Endothelial cell of umbilical vein (primary cell): ENCODE results near the gene SS18L1. TPM values are rescaled to one million over a fixed set of nuclear protein-coding genes. Genes with fewer than 3 reads are reported as not detected.
A peak's percentile ranks its signal among the peaks of the same experiment; 100 is the strongest.

Source experiments
- BruUV-seq: library from RNA; stranded (reverse); fragments of 400-500 nt; replicated peaks from 2 replicates; lab custom pipeline; 2021; lab: Mats Ljungman, UMichigan
- CTCF ChIA-PET: fragments of 300-600, 350-600 bp; sonication (Branson Sonifier 250); formaldehyde crosslinking; loops from one replicate; lab custom pipeline; 2021; ENCODE audit warnings: antibody characterized with exemption, inconsistent platforms; lab: Charles Lee
- POLR2A ChIA-PET: fragments of 300-600, 350-600 bp; sonication (Branson Sonifier 250); formaldehyde crosslinking; loops from one replicate; lab custom pipeline; 2021; ENCODE audit warnings: antibody characterized with exemption, inconsistent platforms; lab: Charles Lee
- DNase-seq: peaks from one replicate; pipeline ENCODE4 v3.0.0-alpha.2; 2011; ENCODE audit warnings: low read depth, low spot score
- FAIRE-seq: peaks from 2 replicates; lab custom pipeline; 2011; peaks lifted over from hg19 to GRCh38; lab: Jason Lieb, UNC
- H2AFZ ChIP-seq: 2 replicates; pipeline ENCODE4 v1.6.0; 2012; ENCODE audit warnings: low read depth, low read length, control low read depth, inconsistent platforms
- H3K27ac ChIP-seq: 2 replicates; pipeline ENCODE4 v1.5.1; 2011; ENCODE audit warnings: low read depth, mild to moderate bottlenecking, control low read depth, low read length, moderate library complexity; ENCODE audit not compliant: insufficient read depth
- H3K27me3 ChIP-seq, 2 experiments: 2 replicates each; pipeline versions ENCODE4 v1.6.0 to v1.6.1; 2011; ENCODE audit warnings: low read length in 2 of 2, mixed read lengths in 1 of 2; ENCODE audit not compliant: control insufficient read depth in 2 of 2, insufficient read depth in 2 of 2
- H3K36me3 ChIP-seq, 2 experiments: 2 replicates in 1 of 2; 3 replicates in 1 of 2; pipeline ENCODE4 v1.5.1; 2011; ENCODE audit warnings: low read length in 2 of 2, mild to moderate bottlenecking in 1 of 2, moderate library complexity in 1 of 2; ENCODE audit not compliant: control insufficient read depth in 2 of 2, insufficient read depth in 2 of 2; ENCODE audit errors: extremely low read depth in 1 of 2
- H3K4me1 ChIP-seq: 3 replicates; pipeline ENCODE4 v1.5.1; 2011; ENCODE audit warnings: mild to moderate bottlenecking, low read length; ENCODE audit not compliant: control insufficient read depth, insufficient read depth; ENCODE audit errors: extremely low read depth
- H3K4me2 ChIP-seq: 2 replicates; pipeline ENCODE4 v1.6.1; 2011; ENCODE audit warnings: low read length, control low read depth, mixed read lengths; ENCODE audit not compliant: insufficient read depth
- H3K4me3 ChIP-seq, 3 experiments: fragments of 200-600 bp in 1 of 3; sonication (generic), shearing (Covaris generic) in 1 of 3; replicated peaks in 1 of 3; 2 replicates each; pipeline ENCODE4 v1.5.1; 2011 to 2016; ENCODE audit warnings: control low read depth in 3 of 3, low read length in 3 of 3, mild to moderate bottlenecking in 2 of 3, inconsistent platforms in 1 of 3, low read depth in 1 of 3, moderate library complexity in 1 of 3; ENCODE audit not compliant: insufficient read depth in 1 of 3
- H3K79me2 ChIP-seq: 2 replicates; pipeline ENCODE4 v1.6.0; 2012; ENCODE audit warnings: low read length, inconsistent platforms; ENCODE audit not compliant: control insufficient read depth, insufficient read depth
- H3K9ac ChIP-seq: replicated peaks from 2 replicates; pipeline ENCODE3; 2011; ENCODE audit warnings: low read length, control low read depth; ENCODE audit not compliant: insufficient read depth; ENCODE audit errors: extremely low read depth
- H3K9me1 ChIP-seq: replicated peaks from 3 replicates; pipeline ENCODE4 v1.6.0; 2011; ENCODE audit warnings: mild to moderate bottlenecking, low read length; ENCODE audit not compliant: control insufficient read depth, insufficient read depth; ENCODE audit errors: extremely low read depth
- H3K9me3 ChIP-seq: replicated peaks from 2 replicates; pipeline ENCODE4 v1.5.1; 2012; ENCODE audit warnings: low read length, inconsistent platforms; ENCODE audit not compliant: control insufficient read depth, insufficient read depth
- H4K20me1 ChIP-seq: replicated peaks from 2 replicates; pipeline ENCODE3; 2011; ENCODE audit warnings: mild to moderate bottlenecking, low read length; ENCODE audit not compliant: control insufficient read depth, insufficient read depth; ENCODE audit errors: extremely low read depth
- EZH2 ChIP-seq: IDR thresholded peaks from 2 replicates; pipeline ENCODE4 v1.6.1; 2012; ENCODE audit warnings: borderline replicate concordance, low read depth, mild to moderate bottlenecking, moderate library complexity, low read length, inconsistent platforms; ENCODE audit not compliant: severe bottlenecking
- FOS ChIP-seq: IDR thresholded peaks from 2 replicates; pipeline ENCODE4 v1.6.1; 2011; ENCODE audit warnings: mild to moderate bottlenecking, low read length, moderate library complexity, borderline replicate concordance; ENCODE audit not compliant: insufficient read depth
- GATA2 ChIP-seq: IDR thresholded peaks from 2 replicates; pipeline ENCODE4 v1.7.0; 2011; ENCODE audit warnings: low read depth, mild to moderate bottlenecking, moderate library complexity, mixed read lengths, low read length; ENCODE audit not compliant: insufficient read length, insufficient read depth
- JUN ChIP-seq: IDR thresholded peaks from 2 replicates; pipeline ENCODE4 v1.6.1; 2011; ENCODE audit warnings: borderline replicate concordance, low read depth; ENCODE audit not compliant: insufficient read length, insufficient read depth
- POLR2AphosphoS5 ChIP-seq: IDR thresholded peaks from 2 replicates; pipeline ENCODE4 v1.6.1; 2012; ENCODE audit warnings: low read depth, mild to moderate bottlenecking, control low read depth, low read length, moderate library complexity; ENCODE audit not compliant: insufficient read depth
- dilution Hi-C: fragments of 300-500 bp; cut with MboI; formaldehyde crosslinking; loops from one replicate; pipeline ENCODE4 v1.15.0; 2019; ENCODE audit warnings: low sequenced_read_pairs; ENCODE audit not compliant: extremely low pct_ligation_motif_present
- intact Hi-C: fragments of 100-400 bp; cut with micrococcal nuclease; formaldehyde crosslinking; loops from one replicate; pipeline ENCODE4 v1.10.0; 2022
- polyA plus RNA-seq, 4 experiments: library from polyadenylated mRNA; depleted of rRNA in 3 of 4; stranded (reverse) in 3 of 4; unstranded in 1 of 4; fragments of >200 nt; gene quantifications; 2 replicates each; pipeline versions ENCODE4 v1.2.1 to v1.2.3, GENCODE V29; 2011 to 2012; ENCODE audit warnings: missing spikeins in 1 of 4
- total RNA-seq: library from RNA; stranded (reverse); gene quantifications from 2 replicates; pipeline ENCODE4 v1.2.3, GENCODE V29; 2021
- TF ChIP-seq, protein P1 (sequence below): IDR thresholded peaks from 2 replicates; pipeline ENCODE4 v1.6.1; 2011; ENCODE audit not compliant: insufficient read depth, insufficient read length
- TF ChIP-seq, protein P2 (sequence below), 2 donors: IDR thresholded peaks; 1 replicate in 1 of 2; 2 replicates in 1 of 2; pipeline ENCODE4 v1.5.1; 2011; ENCODE audit warnings: low read length in 2 of 2, mild to moderate bottlenecking in 2 of 2, moderate library complexity in 2 of 2, control low read depth in 1 of 2, inconsistent platforms in 1 of 2, low read depth in 1 of 2; ENCODE audit not compliant: insufficient read depth in 1 of 2; ENCODE audit errors: extremely low read depth in 1 of 2

Gene SS18L1
- total and polyA plus RNA-seq, 2 donors (not counting 3 experiments of a cell fraction or from before 2014, with no cell fraction given) = 15.4 to 21.7 TPM

DNA sequence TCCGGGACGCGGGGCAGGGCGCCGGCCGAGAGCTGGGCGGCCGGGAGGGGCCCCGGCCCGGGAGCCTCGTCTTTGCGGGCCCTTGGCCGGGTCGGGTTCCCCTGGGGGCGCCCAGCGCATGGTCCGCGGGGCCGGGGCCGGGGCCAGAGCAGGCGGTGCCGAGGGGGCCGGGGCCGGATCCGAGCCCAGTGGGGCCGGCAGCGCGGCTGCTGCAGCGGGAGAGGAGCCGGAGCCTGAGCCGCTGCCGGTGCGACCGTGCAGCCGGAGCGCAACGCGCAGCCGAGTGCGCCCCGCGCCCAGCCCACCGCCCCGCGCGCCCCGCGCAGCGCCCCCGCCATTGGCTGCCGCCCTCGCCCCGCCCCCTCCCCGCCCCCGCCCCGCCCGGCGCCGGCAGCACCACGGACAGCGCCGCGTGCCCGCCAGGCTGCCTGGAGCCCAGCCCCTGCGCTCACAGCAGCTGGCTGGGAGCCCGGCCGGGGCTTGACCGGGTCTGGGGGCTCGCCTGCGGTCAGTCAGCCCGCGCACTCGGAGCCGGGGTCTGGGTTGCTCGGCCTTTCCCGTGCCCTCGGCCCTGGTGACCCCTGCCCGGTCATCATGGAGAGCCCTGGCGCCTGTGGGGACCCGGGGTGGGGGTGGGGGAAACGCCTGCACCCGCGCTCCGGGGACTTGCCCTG, 76.6 kb downstream of the SS18L1 start, which contains the start of gene HRH3:
Gene HRH3, minus strand, starts transcription at position 287 of the 674 bp plus-strand sequence. CDS start 308 bp downstream, outside the sequence.
- dilution Hi-C loops (no loop called here), intact Hi-C loops (loop anchor here (1.0 kb wide), 1 partner anchor 17 kb away; no protein-coding TSS in a partner anchor)
- no TSS peak for BruUV-seq
- H3K4me1 ChIP-seq = peaks cover 3% of the 10 kb centered on the region
- FAIRE-seq (peak; percentile 37), DNase-seq (no peak)
- no peaks in the 10 kb centered on the region for H3K79me2 ChIP-seq
- H3K4me3 ChIP-seq = peak within 1 kb of the TSS in 1 of 3 experiments; percentile 6
- H3K36me3 ChIP-seq = no peaks in the 10 kb centered on the region
- no peaks in the 10 kb centered on the region for H3K9me3 ChIP-seq
- H4K20me1 ChIP-seq = no peaks in the 10 kb centered on the region
- no peak within 1 kb of the TSS for H3K4me2 ChIP-seq
- CTCF ChIA-PET = no interaction called here
- no peak within 1 kb of the TSS for H3K9ac ChIP-seq
- no peak within 1 kb of the TSS for H3K27ac ChIP-seq
- POLR2A ChIA-PET = no interaction called here
- peaks cover 34 to 35% of the 10 kb centered on the region in 2 experiments for H3K27me3 ChIP-seq
- TF ChIP-seq GATA2 (no peak), POLR2AphosphoS5 (no peak), JUN (no peak), FOS (no peak), EZH2 (no peak)
- TF ChIP-seq, protein P1, sequence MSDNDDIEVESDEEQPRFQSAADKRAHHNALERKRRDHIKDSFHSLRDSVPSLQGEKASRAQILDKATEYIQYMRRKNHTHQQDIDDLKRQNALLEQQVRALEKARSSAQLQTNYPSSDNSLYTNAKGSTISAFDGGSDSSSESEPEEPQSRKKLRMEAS = no peak
- TF ChIP-seq, protein P2, sequence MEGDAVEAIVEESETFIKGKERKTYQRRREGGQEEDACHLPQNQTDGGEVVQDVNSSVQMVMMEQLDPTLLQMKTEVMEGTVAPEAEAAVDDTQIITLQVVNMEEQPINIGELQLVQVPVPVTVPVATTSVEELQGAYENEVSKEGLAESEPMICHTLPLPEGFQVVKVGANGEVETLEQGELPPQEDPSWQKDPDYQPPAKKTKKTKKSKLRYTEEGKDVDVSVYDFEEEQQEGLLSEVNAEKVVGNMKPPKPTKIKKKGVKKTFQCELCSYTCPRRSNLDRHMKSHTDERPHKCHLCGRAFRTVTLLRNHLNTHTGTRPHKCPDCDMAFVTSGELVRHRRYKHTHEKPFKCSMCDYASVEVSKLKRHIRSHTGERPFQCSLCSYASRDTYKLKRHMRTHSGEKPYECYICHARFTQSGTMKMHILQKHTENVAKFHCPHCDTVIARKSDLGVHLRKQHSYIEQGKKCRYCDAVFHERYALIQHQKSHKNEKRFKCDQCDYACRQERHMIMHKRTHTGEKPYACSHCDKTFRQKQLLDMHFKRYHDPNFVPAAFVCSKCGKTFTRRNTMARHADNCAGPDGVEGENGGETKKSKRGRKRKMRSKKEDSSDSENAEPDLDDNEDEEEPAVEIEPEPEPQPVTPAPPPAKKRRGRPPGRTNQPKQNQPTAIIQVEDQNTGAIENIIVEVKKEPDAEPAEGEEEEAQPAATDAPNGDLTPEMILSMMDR (IDR thresholded peaks at IDR 0.05; ENCODE audit: extremely low read depth in 1 of 2, insufficient read depth in 1 of 2, low read depth in 1 of 2, low read length in 2 of 2) = no peak
- H2AFZ ChIP-seq = no peak within 1 kb of the TSS
- no peaks in the 10 kb centered on the region for H3K9me1 ChIP-seq
